ENCODE data around the gene ARHGEF7. TPM values are rescaled to one million over a fixed set of nuclear protein-coding genes. Genes with fewer than 3 reads are reported as not detected.

The ARHGEF7 gene
- total RNA-seq, 1 donor from 2014 or later = 73.7 TPM

GRCh38 chr13:111116856-111117255 lies 1.7 kb downstream of the ARHGEF7 start:
- H3K36me3 Mint-ChIP-seq (ENCODE audit: low read depth, unreplicated experiment) = no peaks in the 10 kb centered on the region
- TF ChIP-seq CTCF (IDR thresholded peaks at IDR 0.05; ENCODE audit: insufficient read depth, low read depth, low read length) (no peak), EZH2 (IDR thresholded peaks at IDR 0.05; ENCODE audit: insufficient read depth, low read length) (no peak)
- Histone ChIP-seq H2AFZ (ENCODE audit: low read depth, low read length) (no peak overlapping the region), H4K20me1 (ENCODE audit: insufficient read depth, low read length) (peaks cover 4% of the 10 kb centered on the region), H3K79me2 (ENCODE audit: insufficient read depth, low read length) (no peaks in the 10 kb centered on the region), H3K9ac (ENCODE audit: low read length) (no peak overlapping the region), H3K9me3 (ENCODE audit: insufficient read depth, low read depth, low read length) (no peaks in the 10 kb centered on the region), H3K4me1 (ENCODE audit: insufficient read depth, low read length) (peaks cover 10% of the 10 kb centered on the region), H3K4me3 (ENCODE audit: insufficient read depth, low read depth, low read length) (no peak overlapping the region), H3K27ac (ENCODE audit: low read depth, low read length) (no peak overlapping the region), H3K27me3 (ENCODE audit: insufficient read depth, low read length) (peaks cover 30% of the 10 kb centered on the region), H3K4me2 (ENCODE audit: low read length) (no peak overlapping the region), H3K36me3 (ENCODE audit: insufficient read depth, low read length) (no peaks in the 10 kb centered on the region)
- peaks cover 71% of the 10 kb centered on the region for H3K27me3 Mint-ChIP-seq (ENCODE audit: low read depth, unreplicated experiment)
- peaks cover 3% of the 10 kb centered on the region for H3K9me3 Mint-ChIP-seq (ENCODE audit: unreplicated experiment)
- DNase-seq (ENCODE audit: low read depth) = no peak
- H3K4me3 Mint-ChIP-seq (ENCODE audit: unreplicated experiment) = no peak overlapping the region
- H3K27ac Mint-ChIP-seq (ENCODE audit: unreplicated experiment) = no peak overlapping the region
- H3K4me1 Mint-ChIP-seq (ENCODE audit: low read depth, unreplicated experiment) = peaks cover 4% of the 10 kb centered on the region
- no peak for FAIRE-seq

DNA sequence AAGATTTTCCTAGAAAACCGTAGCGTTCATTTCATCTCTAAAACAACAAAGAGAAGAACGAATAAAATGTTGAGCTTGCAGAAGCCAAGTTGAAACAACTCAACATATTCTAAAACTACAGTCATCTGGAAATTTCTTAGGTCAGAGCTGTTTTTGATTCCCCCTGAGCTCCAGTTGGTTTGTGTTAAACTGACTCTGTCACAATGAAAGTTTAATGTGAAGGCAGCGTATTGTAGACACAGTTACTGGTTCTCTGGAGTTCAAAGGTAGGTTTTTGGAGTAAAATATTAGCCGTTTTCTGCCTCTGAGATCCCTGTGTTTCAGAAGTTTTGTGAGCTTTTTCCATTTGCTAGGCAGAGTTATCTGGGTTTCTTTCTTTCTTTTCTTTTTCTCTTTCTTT lies 2.2 kb downstream of the ARHGEF7 start:
- FAIRE-seq = no peak
- peaks cover 4% of the 10 kb centered on the region for H4K20me1 ChIP-seq (ENCODE audit: insufficient read depth, low read length)
- no peak overlapping the region for H2AFZ ChIP-seq (ENCODE audit: low read depth, low read length)
- no peak for DNase-seq (ENCODE audit: low read depth)
- no peaks in the 10 kb centered on the region for H3K36me3 Mint-ChIP-seq (ENCODE audit: low read depth, unreplicated experiment)
- no peak overlapping the region for H3K4me3 ChIP-seq (ENCODE audit: insufficient read depth, low read depth, low read length)
- no peak overlapping the region for H3K9ac ChIP-seq (ENCODE audit: low read length)
- H3K27me3 ChIP-seq (ENCODE audit: insufficient read depth, low read length) = peaks cover 29% of the 10 kb centered on the region
- no peak overlapping the region for H3K4me2 ChIP-seq (ENCODE audit: low read length)
- no peaks in the 10 kb centered on the region for H3K9me3 ChIP-seq (ENCODE audit: insufficient read depth, low read depth, low read length)
- H3K36me3 ChIP-seq (ENCODE audit: insufficient read depth, low read length) = no peaks in the 10 kb centered on the region
- H3K79me2 ChIP-seq (ENCODE audit: insufficient read depth, low read length) = no peaks in the 10 kb centered on the region
- peaks cover 3% of the 10 kb centered on the region for H3K9me3 Mint-ChIP-seq (ENCODE audit: unreplicated experiment)
- H3K4me1 Mint-ChIP-seq (ENCODE audit: low read depth, unreplicated experiment) = peaks cover 4% of the 10 kb centered on the region
- no peak overlapping the region for H3K27ac ChIP-seq (ENCODE audit: low read depth, low read length)
- no peak overlapping the region for H3K4me3 Mint-ChIP-seq (ENCODE audit: unreplicated experiment)
- peaks cover 10% of the 10 kb centered on the region for H3K4me1 ChIP-seq (ENCODE audit: insufficient read depth, low read length)
- no peak overlapping the region for H3K27ac Mint-ChIP-seq (ENCODE audit: unreplicated experiment)
- TF ChIP-seq CTCF (IDR thresholded peaks at IDR 0.05; ENCODE audit: insufficient read depth, low read depth, low read length) (no peak), EZH2 (IDR thresholded peaks at IDR 0.05; ENCODE audit: insufficient read depth, low read length) (no peak)
- H3K27me3 Mint-ChIP-seq (ENCODE audit: low read depth, unreplicated experiment) = peaks cover 67% of the 10 kb centered on the region

DNA sequence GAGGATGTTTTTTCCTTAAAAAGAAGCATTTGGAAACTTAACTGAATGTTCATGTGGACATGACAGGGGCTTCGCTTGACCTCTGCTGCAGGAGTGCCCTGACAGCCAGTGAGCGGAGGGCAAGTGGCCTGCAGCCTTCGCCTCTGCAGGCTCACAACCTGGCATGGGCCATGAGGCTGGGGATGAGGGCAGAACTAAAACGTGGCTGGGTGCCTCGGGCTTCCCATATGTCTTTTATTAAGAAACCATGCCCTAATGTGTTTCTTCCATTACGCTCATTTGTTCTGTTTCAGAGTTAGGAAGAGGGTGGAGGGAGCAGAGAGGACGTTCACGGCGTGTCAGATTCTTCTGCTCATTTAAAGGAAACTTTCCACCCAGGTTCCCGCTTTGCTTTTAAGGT lies 2.9 kb downstream of the ARHGEF7 start:
- Histone ChIP-seq H3K4me1 (ENCODE audit: insufficient read depth, low read length) (peaks cover 10% of the 10 kb centered on the region), H3K4me2 (ENCODE audit: low read length) (no peak overlapping the region), H3K27me3 (ENCODE audit: insufficient read depth, low read length) (peaks cover 22% of the 10 kb centered on the region), H3K36me3 (ENCODE audit: insufficient read depth, low read length) (no peaks in the 10 kb centered on the region), H3K9ac (ENCODE audit: low read length) (no peak overlapping the region), H4K20me1 (ENCODE audit: insufficient read depth, low read length) (peaks cover 4% of the 10 kb centered on the region), H3K79me2 (ENCODE audit: insufficient read depth, low read length) (no peaks in the 10 kb centered on the region), H3K27ac (ENCODE audit: low read depth, low read length) (no peak overlapping the region), H2AFZ (ENCODE audit: low read depth, low read length) (no peak overlapping the region), H3K9me3 (ENCODE audit: insufficient read depth, low read depth, low read length) (no peaks in the 10 kb centered on the region), H3K4me3 (ENCODE audit: insufficient read depth, low read depth, low read length) (no peak overlapping the region)
- DNase-seq (ENCODE audit: low read depth) (no peak), FAIRE-seq (no peak)
- H3K4me3 Mint-ChIP-seq (ENCODE audit: unreplicated experiment) = no peak overlapping the region
- H3K9me3 Mint-ChIP-seq (ENCODE audit: unreplicated experiment) = peaks cover 3% of the 10 kb centered on the region
- H3K27me3 Mint-ChIP-seq (ENCODE audit: low read depth, unreplicated experiment) = peaks cover 62% of the 10 kb centered on the region
- peaks cover 4% of the 10 kb centered on the region for H3K4me1 Mint-ChIP-seq (ENCODE audit: low read depth, unreplicated experiment)
- TF ChIP-seq CTCF (IDR thresholded peaks at IDR 0.05; ENCODE audit: insufficient read depth, low read depth, low read length) (no peak), EZH2 (IDR thresholded peaks at IDR 0.05; ENCODE audit: insufficient read depth, low read length) (no peak)
- H3K27ac Mint-ChIP-seq (ENCODE audit: unreplicated experiment) = no peak overlapping the region
- H3K36me3 Mint-ChIP-seq (ENCODE audit: low read depth, unreplicated experiment) = no peaks in the 10 kb centered on the region
